Activated CD8-positive, alpha-beta memory T cell treated with anti-CD3 and anti-CD28 coated beads, Interleukin-2, amount 10 ng/mL, durations not matched to agents 7 days and 5 days (primary cell): ENCODE data around the gene EYA2. TPM values are rescaled to one million over a fixed set of nuclear protein-coding genes. Genes with fewer than 3 reads are reported as not detected.

Source experiments
- ATAC-seq: fragments of 150-1000 bp; cut with Tn5 transposase; one replicate; pipeline ENCODE4 v1.10.0; 2021; ENCODE audit warnings: moderate library complexity
- CTCF ChIA-PET: fragments of 350-600 bp; sonication (Branson Sonifier 250); formaldehyde crosslinking; loops from one replicate; lab custom pipeline; 2021; ENCODE audit warnings: antibody characterized with exemption; lab: Charles Lee
- DNase-seq: peaks from one replicate; pipeline ENCODE4 v3.0.0-alpha.2; 2020
- H3K27ac Mint-ChIP-seq: one replicate; pipeline ENCODE4 v1.8.0; 2021; ENCODE audit warnings: mild to moderate bottlenecking, mixed read lengths
- H3K27me3 Mint-ChIP-seq: one replicate; pipeline ENCODE4 v1.8.0; 2021; ENCODE audit warnings: mixed read lengths
- H3K36me3 Mint-ChIP-seq: one replicate; pipeline ENCODE4 v1.8.0; 2021; ENCODE audit warnings: mild to moderate bottlenecking, mixed read lengths
- H3K4me1 Mint-ChIP-seq: one replicate; pipeline ENCODE4 v1.8.0; 2021; ENCODE audit warnings: mixed read lengths
- H3K4me3 Mint-ChIP-seq: one replicate; pipeline ENCODE4 v1.8.0; 2021; ENCODE audit warnings: mild to moderate bottlenecking, moderate library complexity, mixed read lengths
- H3K9me3 Mint-ChIP-seq: one replicate; pipeline ENCODE4 v1.8.0; 2022; ENCODE audit warnings: low read depth, mixed read lengths
- total RNA-seq, 2 experiments: library from RNA; stranded (reverse); gene quantifications; one replicate each; pipeline ENCODE4 v1.2.3, GENCODE V29; 2021

The EYA2 gene
- total RNA-seq, 2 experiments from 2014 or later: not detected

- peaks cover 38% of the 10 kb centered on the region for H3K4me1 Mint-ChIP-seq
- no peaks in the 10 kb centered on the region for H3K36me3 Mint-ChIP-seq
- CTCF ChIA-PET: no interaction called here
- DNase-seq (no peak), ATAC-seq (no peak)
- no peaks in the 10 kb centered on the region for H3K9me3 Mint-ChIP-seq
- H3K4me3 Mint-ChIP-seq: no peak overlapping the region
- no peak overlapping the region for H3K27ac Mint-ChIP-seq
- peaks cover 72% of the 10 kb centered on the region for H3K27me3 Mint-ChIP-seq
Observed at GRCh38 chr20:46974669-46975434, 80.2 kb downstream of the EYA2 start.

GRCh38 chr20:46975976-46976375 lies 81.3 kb downstream of the EYA2 start:
- Mint-ChIP-seq H3K4me1 (peaks cover 39% of the 10 kb centered on the region), H3K36me3 (no peaks in the 10 kb centered on the region), H3K27me3 (peaks cover 72% of the 10 kb centered on the region), H3K27ac (no peak overlapping the region), H3K4me3 (no peak overlapping the region), H3K9me3 (no peaks in the 10 kb centered on the region)
- ATAC-seq (no peak), DNase-seq (no peak)
- CTCF ChIA-PET: interaction anchor here (0.9 kb wide), 1 partner anchor 223 kb away, joined by 4 read pairs; no protein-coding TSS in a partner anchor

GRCh38 chr20:46977204-46977603 lies 82.6 kb downstream of the EYA2 start:
- Mint-ChIP-seq H3K36me3 (peaks cover under 1% of the 10 kb centered on the region), H3K27ac (no peak overlapping the region), H3K4me3 (no peak overlapping the region), H3K9me3 (peaks cover 1% of the 10 kb centered on the region), H3K4me1 (peaks cover 34% of the 10 kb centered on the region), H3K27me3 (peaks cover 70% of the 10 kb centered on the region)
- CTCF ChIA-PET: no interaction called here
- ATAC-seq: no peak
- DNase-seq: no peak

- CTCF ChIA-PET: no interaction called here
- Mint-ChIP-seq H3K27ac (no peak overlapping the region), H3K36me3 (peaks cover 5% of the 10 kb centered on the region), H3K4me3 (no peak overlapping the region), H3K4me1 (peaks cover 34% of the 10 kb centered on the region), H3K9me3 (peaks cover 5% of the 10 kb centered on the region), H3K27me3 (peaks cover 70% of the 10 kb centered on the region)
- ATAC-seq (no peak), DNase-seq (no peak)
Observed at GRCh38 chr20:46977909-46978588, 83.4 kb downstream of the EYA2 start.

GRCh38 chr20:46978951-46979491 lies 84.4 kb downstream of the EYA2 start:
- Mint-ChIP-seq H3K36me3 (peaks cover 10% of the 10 kb centered on the region), H3K4me3 (no peak overlapping the region), H3K27me3 (peaks cover 69% of the 10 kb centered on the region), H3K27ac (no peak overlapping the region), H3K4me1 (peaks cover 28% of the 10 kb centered on the region), H3K9me3 (peaks cover 8% of the 10 kb centered on the region)
- CTCF ChIA-PET: no interaction called here
- DNase-seq (no peak), ATAC-seq (no peak)

GRCh38 chr20:46979603-46980241 lies 85.1 kb downstream of the EYA2 start:
- H3K4me3 Mint-ChIP-seq: no peak overlapping the region
- CTCF ChIA-PET: interaction anchor here (0.7 to 2.0 kb wide), 3 partner anchors 11 to 21 kb away, joined by 3 to 7 read pairs (median 4); no protein-coding TSS in a partner anchor
- DNase-seq: no peak
- peaks cover 10% of the 10 kb centered on the region for H3K36me3 Mint-ChIP-seq
- H3K9me3 Mint-ChIP-seq: peaks cover 8% of the 10 kb centered on the region
- peaks cover 21% of the 10 kb centered on the region for H3K4me1 Mint-ChIP-seq
- ATAC-seq: peak; percentile 65
- H3K27me3 Mint-ChIP-seq: peaks cover 73% of the 10 kb centered on the region
- no peak overlapping the region for H3K27ac Mint-ChIP-seq

GRCh38 chr20:46981184-46981583 lies 86.5 kb downstream of the EYA2 start:
- ATAC-seq (no peak), DNase-seq (no peak)
- H3K36me3 Mint-ChIP-seq: peaks cover 10% of the 10 kb centered on the region
- peaks cover 76% of the 10 kb centered on the region for H3K27me3 Mint-ChIP-seq
- H3K9me3 Mint-ChIP-seq: peaks cover 8% of the 10 kb centered on the region
- peaks cover 17% of the 10 kb centered on the region for H3K4me1 Mint-ChIP-seq
- CTCF ChIA-PET: interaction anchor here (2.0 kb wide), 1 partner anchor 9 kb away, joined by 7 read pairs; no protein-coding TSS in a partner anchor
- no peak overlapping the region for H3K27ac Mint-ChIP-seq
- no peak overlapping the region for H3K4me3 Mint-ChIP-seq

GRCh38 chr20:46983466-46983865 lies 88.8 kb downstream of the EYA2 start:
- Mint-ChIP-seq H3K4me3 (no peak overlapping the region), H3K27me3 (peaks cover 59% of the 10 kb centered on the region)
- CTCF ChIA-PET: no interaction called here

GRCh38 chr20:46984405-46984804 lies 89.8 kb downstream of the EYA2 start:
- Mint-ChIP-seq H3K27ac (no peak overlapping the region), H3K4me3 (no peak overlapping the region), H3K36me3 (peaks cover 10% of the 10 kb centered on the region), H3K27me3 (peaks cover 51% of the 10 kb centered on the region), H3K9me3 (peaks cover 8% of the 10 kb centered on the region), H3K4me1 (peaks cover 15% of the 10 kb centered on the region)
- CTCF ChIA-PET: no interaction called here
- DNase-seq: no peak
- ATAC-seq: no peak

More at GRCh38 chr20:46983466-46983865, 88.8 kb downstream of the EYA2 start:
- ATAC-seq: no peak
- DNase-seq: no peak
- Mint-ChIP-seq H3K4me1 (peaks cover 14% of the 10 kb centered on the region), H3K9me3 (peaks cover 8% of the 10 kb centered on the region), H3K36me3 (peaks cover 10% of the 10 kb centered on the region), H3K27ac (no peak overlapping the region)

GRCh38 chr20:46985250-46985649 lies 90.6 kb downstream of the EYA2 start:
- H3K9me3 Mint-ChIP-seq: peaks cover 8% of the 10 kb centered on the region
- H3K27ac Mint-ChIP-seq: no peak overlapping the region
- ATAC-seq (no peak), DNase-seq (no peak)
- CTCF ChIA-PET: interaction anchor here (0.7 kb wide), 1 partner anchor 15 kb away, joined by 3 read pairs; no protein-coding TSS in a partner anchor
- peaks cover 44% of the 10 kb centered on the region for H3K27me3 Mint-ChIP-seq
- H3K36me3 Mint-ChIP-seq: peaks cover 12% of the 10 kb centered on the region
- peaks cover 17% of the 10 kb centered on the region for H3K4me1 Mint-ChIP-seq
- no peak overlapping the region for H3K4me3 Mint-ChIP-seq

- Mint-ChIP-seq H3K27ac (no peak overlapping the region), H3K4me3 (no peak overlapping the region), H3K27me3 (peaks cover 41% of the 10 kb centered on the region), H3K9me3 (peaks cover 8% of the 10 kb centered on the region), H3K4me1 (peaks cover 20% of the 10 kb centered on the region), H3K36me3 (peaks cover 12% of the 10 kb centered on the region)
- CTCF ChIA-PET: interaction anchor here (0.7 kb wide), 1 partner anchor 14 kb away, joined by 3 read pairs; no protein-coding TSS in a partner anchor
- DNase-seq: no peak
- ATAC-seq: no peak
Observed at GRCh38 chr20:46985671-46986070, 91.0 kb downstream of the EYA2 start.

GRCh38 chr20:46987001-46987400 lies 92.4 kb downstream of the EYA2 start:
- Mint-ChIP-seq H3K4me1 (peaks cover 30% of the 10 kb centered on the region), H3K36me3 (peaks cover 12% of the 10 kb centered on the region), H3K27me3 (peaks cover 32% of the 10 kb centered on the region), H3K27ac (no peak overlapping the region), H3K4me3 (no peak overlapping the region), H3K9me3 (peaks cover 8% of the 10 kb centered on the region)
- DNase-seq (no peak), ATAC-seq (no peak)
- CTCF ChIA-PET: no interaction called here

GRCh38 chr20:46990017-46990595 lies 95.5 kb downstream of the EYA2 start:
- H3K36me3 Mint-ChIP-seq: peaks cover 3% of the 10 kb centered on the region
- CTCF ChIA-PET: interaction anchor here (1.3 kb wide), 1 partner anchor 10 kb away, joined by 7 read pairs; no protein-coding TSS in a partner anchor
- peaks cover 51% of the 10 kb centered on the region for H3K4me1 Mint-ChIP-seq
- peak overlapping the region; percentile 91 for H3K27ac Mint-ChIP-seq
- H3K27me3 Mint-ChIP-seq: peaks cover 9% of the 10 kb centered on the region
- DNase-seq: peak; percentile 87
- H3K4me3 Mint-ChIP-seq: peak overlapping the region; percentile 27
- H3K9me3 Mint-ChIP-seq: no peaks in the 10 kb centered on the region
- peak; percentile 81 for ATAC-seq
